Loucy (cell line): ENCODE results near the gene BTNL9.
"Not testable (repeated sequence)": the region's sequence is repeated elsewhere in the genome, so short reads cannot be mapped to it uniquely, and the experiment has no call there.

Experiments used
- CTCF ChIP-seq: fragments of 200-600 bp; sonication (generic); conservative IDR thresholded peaks from 2 replicates; pipeline ENCODE4 v1.5.1; 2014; ENCODE audit warnings: mild to moderate bottlenecking, antibody characterized with exemption, low read length
- EZH2phosphoT487 ChIP-seq: fragments of 200-600 bp; IDR thresholded peaks from 2 replicates; pipeline ENCODE4 v1.6.1; 2018; ENCODE audit warnings: antibody characterized with exemption, mild to moderate bottlenecking, moderate library complexity, borderline replicate concordance

GRCh38 chr5:181095162-181095561 is 55.1 kb downstream of the BTNL9 start:
- TF ChIP-seq CTCF, EZH2phosphoT487: not testable (repeated sequence)
